GM18951 (cell line): ENCODE measurements around the gene TDRD9.
"Not testable (repeated sequence)": the region's sequence is repeated elsewhere in the genome, so short reads cannot be mapped to it uniquely, and the experiment has no call there.

Source experiments
- POLR2A ChIP-seq: IDR thresholded peaks from 4 replicates; pipeline ENCODE4 v1.6.1; 2011; ENCODE audit warnings: mild to moderate bottlenecking; ENCODE audit not compliant: insufficient read length, insufficient read depth; ENCODE audit errors: extremely low read depth
- in situ Hi-C: fragments of 300-500 bp; cut with MboI; formaldehyde crosslinking; loops from one replicate; pipeline ENCODE4 v1.12.0; 2022; ENCODE audit warnings: low sequenced_read_pairs, mixed read lengths, inconsistent platforms; ENCODE audit not compliant: unreplicated experiment

The TDRD9 gene

DNA sequence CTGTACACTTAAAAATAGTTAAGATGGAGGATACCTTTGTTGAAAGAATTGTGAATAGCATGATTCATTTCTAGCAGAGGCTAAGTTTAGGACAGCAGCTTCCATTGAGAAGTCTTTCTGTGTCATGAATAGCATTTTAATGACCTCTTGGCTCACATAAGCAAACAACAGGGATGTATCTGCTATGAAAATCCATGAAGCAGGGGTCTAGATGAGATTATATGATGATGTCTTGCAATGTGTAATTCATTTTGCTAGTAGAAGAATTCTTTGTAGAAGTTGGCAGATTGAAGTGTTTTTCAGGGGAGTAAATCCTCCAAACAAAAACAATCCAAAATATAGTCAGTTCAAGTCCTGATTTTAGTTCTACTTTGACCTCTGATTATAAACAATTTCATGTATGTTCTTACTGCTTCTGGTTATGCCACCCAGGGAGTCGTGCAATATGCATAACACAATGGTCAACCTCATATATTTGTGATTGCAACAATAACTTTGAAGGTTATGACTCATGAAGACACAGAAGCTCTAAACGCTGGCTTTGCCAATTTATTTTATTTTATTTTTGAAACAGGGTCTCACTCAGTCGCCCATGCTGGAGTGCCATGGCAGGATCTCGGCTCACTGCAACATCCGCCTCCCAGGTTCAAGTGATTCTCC, 21.0 kb downstream of the TDRD9 start:
- in situ Hi-C loops = no loop called here
- TF ChIP-seq POLR2A = no peak

DNA sequence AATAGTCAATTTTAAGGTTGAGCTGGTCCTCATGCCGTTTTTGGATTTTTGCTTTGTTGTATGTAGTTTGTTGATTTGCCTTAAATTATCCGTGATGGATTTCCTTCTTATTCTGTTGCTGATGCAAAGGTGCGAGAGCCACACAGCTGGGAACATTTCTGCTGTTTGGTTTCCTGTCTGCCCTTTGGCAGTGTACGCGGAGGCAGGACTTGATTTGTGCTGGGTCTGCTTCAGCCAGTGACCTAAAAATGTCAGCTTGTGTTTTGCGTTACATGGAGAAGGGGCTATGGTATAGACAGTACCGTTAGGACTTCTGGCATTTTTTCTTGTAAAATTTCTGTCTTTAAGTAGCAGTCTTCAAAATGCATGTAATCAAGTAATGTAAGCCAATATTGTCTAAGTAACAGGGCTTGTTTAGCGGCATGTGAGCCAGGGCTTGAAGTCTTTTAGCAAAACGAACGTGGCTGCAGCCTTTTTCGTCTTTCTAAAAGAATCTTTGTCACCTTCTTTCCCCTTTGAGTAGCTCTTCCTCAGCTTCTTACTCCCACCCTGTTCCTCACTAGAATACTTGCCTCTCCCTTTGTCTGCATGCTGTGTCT, 32.3 kb downstream of the TDRD9 start:
- in situ Hi-C loops = no loop called here
- TF ChIP-seq POLR2A = no peak

GRCh38 chr14:103961928-103962578, 33.8 kb downstream of the TDRD9 start:
- in situ Hi-C loops = no loop called here
- no peak for TF ChIP-seq POLR2A

DNA sequence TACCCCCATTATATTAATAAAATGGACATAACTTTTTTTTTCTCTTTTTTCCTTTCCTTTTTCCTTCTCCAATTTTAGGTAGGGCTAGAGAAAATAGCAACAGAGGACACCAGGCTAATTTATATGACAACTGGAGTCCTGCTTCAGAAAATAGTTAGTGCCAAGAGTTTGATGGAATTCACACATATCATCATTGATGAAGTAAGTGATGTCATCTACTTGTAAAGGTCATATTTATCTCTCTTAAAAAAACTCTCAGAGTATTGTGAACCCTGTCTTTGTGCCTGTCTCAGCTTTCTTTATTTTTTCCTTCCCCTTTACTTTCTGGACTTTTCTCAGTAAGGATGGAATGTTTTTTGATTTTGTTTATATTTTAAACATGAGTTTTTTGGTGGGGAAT, 38.4 kb downstream of the TDRD9 start:
- in situ Hi-C loops = no loop called here
- TF ChIP-seq POLR2A = no peak

GRCh38 chr14:103969961-103970360, 41.7 kb downstream of the TDRD9 start:
- in situ Hi-C loops = no loop called here
- TF ChIP-seq POLR2A = no peak

GRCh38 chr14:103973354-103973753, 45.1 kb downstream of the TDRD9 start:
- TF ChIP-seq POLR2A = no peak
- in situ Hi-C loops = no loop called here

DNA sequence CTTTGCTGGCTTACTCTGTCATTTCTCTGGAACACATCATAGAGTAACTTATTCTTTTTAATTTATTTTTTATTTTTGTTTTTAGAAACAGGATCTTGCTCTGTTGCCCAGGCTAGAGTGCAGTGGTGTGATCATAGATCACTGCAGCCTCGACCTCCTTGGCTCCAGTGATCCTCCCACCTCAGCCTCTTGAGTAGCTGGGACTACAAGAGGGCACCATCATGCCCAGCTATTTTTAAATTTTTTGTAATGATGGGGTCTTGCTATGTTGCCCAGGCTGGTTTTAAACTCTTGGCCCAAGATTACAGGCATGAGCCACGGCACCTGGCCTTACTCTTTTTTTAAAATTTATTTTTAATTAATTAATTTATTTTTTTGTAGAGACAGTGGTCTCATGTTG, 46.3 kb downstream of the TDRD9 start:
- TF ChIP-seq POLR2A = no peak
- in situ Hi-C loops = no loop called here

DNA sequence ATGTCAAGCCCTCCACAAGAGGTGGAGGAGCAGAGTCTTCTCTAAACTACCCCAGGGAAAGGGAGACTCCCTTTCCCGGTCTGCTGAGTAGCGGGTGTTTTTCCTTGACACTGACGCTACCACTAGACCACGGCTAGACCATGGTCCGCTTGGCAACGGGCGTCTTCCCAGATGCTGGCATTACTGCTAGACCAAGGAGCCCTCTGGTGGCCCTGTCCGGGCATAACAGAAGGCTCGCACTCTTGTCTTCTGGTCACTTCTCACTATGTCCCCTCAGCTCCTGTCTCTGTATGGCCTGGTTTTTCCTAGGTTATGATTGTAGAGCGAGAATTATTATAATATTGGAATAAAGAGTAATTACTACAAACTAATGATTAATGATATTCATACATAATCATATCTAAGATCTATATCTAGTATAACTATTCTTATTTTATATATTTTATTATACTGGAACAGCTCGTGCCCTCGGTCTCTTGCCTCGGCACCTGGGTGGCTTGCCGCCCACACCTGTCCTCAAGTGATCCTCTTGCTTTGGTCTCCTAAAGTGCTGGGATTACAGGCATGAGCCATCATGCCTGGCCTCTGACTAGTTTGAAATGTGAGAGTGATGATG, 52.5 kb downstream of the TDRD9 start:
- in situ Hi-C loops = not testable (repeated sequence)

- in situ Hi-C loops = no loop called here
- no peak for TF ChIP-seq POLR2A
These were observed 55.9 kb downstream of the TDRD9 start for GRCh38 chr14:103984196-103984595.

DNA sequence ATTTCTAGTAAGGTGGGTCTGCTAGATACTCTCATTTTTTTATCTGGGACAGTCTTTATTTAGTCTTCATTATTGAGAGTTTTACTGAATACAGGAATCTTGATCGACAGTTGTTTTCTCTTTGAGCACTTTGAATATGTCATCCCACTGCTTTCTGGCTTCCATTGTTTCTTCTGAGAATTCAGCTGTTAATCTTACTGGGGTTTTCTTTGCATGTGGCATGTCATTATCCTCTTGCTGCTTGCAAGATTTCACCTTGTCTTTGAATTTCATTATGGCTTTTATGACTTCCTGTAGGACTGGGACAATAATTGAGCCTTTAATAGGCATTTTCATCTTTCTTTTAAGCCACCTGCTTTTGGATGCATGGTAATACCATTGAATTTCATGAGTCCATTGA, 60.8 kb downstream of the TDRD9 start:
- TF ChIP-seq POLR2A = no peak
- in situ Hi-C loops = no loop called here

GRCh38 chr14:103989964-103990363, 61.7 kb downstream of the TDRD9 start:
- TF ChIP-seq POLR2A = no peak

GRCh38 chr14:103994535-103995184, 66.4 kb downstream of the TDRD9 start:
- TF ChIP-seq POLR2A = no peak
- in situ Hi-C loops = no loop called here

More at GRCh38 chr14:103989964-103990363, 61.7 kb downstream of the TDRD9 start:
- in situ Hi-C loops = no loop called here

DNA sequence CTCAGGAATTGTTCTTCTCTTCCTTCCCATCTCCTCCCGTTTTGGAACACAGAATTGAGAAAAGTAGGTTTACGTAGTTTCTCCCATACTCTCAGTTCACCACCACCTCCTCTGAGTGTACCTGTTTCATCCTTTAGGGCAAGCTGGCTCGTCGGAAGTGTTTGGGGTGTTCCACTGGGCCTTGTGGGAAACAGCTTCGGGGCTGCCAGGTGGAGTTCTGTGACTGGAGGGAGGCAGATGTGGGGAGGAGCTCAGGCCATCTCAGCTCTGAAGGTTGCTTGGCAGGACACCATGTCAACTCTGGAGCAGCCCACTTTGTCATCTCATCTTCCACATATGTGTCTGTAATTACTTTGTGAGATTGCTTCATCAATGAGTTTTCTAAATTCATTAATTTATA, 67.6 kb downstream of the TDRD9 start:
- in situ Hi-C loops = no loop called here
- TF ChIP-seq POLR2A = no peak
